Measurements from ENCODE around the gene HNF1B. TPM values are rescaled to one million over a fixed set of nuclear protein-coding genes. Genes with fewer than 3 reads are reported as not detected.

HNF1B gene
- total RNA-seq, 1 experiment from 2014 or later, result not detected

DNA sequence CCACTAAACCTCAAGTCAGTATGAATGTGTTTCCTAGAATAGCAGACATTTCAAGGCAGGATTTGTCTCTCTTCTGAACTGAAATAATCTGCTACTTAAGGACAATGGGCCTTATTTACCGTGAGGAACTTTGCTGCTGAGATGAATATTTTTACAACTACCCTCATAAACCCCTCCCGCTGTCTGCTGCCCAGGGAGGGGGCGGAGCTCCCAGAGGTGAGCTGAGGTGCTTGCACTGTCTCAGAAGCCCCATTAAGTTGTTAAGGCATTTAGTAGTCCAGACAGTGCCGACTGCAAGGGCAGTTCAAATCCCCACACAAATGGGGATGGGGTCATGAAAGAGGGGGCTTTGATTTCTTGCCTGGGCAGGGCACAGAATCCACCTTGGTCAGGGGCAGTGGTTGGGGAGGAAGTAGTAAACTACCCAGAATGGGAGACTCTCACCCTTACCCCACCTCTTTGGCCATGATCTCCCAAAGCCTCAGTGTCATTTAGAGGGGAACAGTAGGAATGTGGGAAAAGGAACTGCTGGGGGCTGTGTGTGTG lies 19.2 kb downstream of the HNF1B start:
- Mint-ChIP-seq H3K27me3 (ENCODE audit: insufficient read depth, unreplicated experiment) (no peaks in the 10 kb centered on the region), H3K4me1 (ENCODE audit: insufficient read depth, unreplicated experiment) (no peaks in the 10 kb centered on the region), H3K4me3 (ENCODE audit: unreplicated experiment) (no peak overlapping the region), H3K36me3 (ENCODE audit: insufficient read depth, unreplicated experiment) (no peaks in the 10 kb centered on the region), H3K27ac (ENCODE audit: low read depth, unreplicated experiment) (no peak overlapping the region), H3K9me3 (ENCODE audit: unreplicated experiment) (no peaks in the 10 kb centered on the region)
- DNase-seq (ENCODE audit: unreplicated experiment), result no peak
- ChIA-PET CTCF (no interaction called here), POLR2A (interaction anchor here (0.6 kb wide), 1 partner anchor 17 kb away, joined by 3 read pairs; no protein-coding TSS in a partner anchor)
- BruUV-seq (replicated peaks), result no TSS peak
- intact Hi-C loops (cut with micrococcal nuclease), result no loop called here
- TF ChIP-seq, protein P1, sequence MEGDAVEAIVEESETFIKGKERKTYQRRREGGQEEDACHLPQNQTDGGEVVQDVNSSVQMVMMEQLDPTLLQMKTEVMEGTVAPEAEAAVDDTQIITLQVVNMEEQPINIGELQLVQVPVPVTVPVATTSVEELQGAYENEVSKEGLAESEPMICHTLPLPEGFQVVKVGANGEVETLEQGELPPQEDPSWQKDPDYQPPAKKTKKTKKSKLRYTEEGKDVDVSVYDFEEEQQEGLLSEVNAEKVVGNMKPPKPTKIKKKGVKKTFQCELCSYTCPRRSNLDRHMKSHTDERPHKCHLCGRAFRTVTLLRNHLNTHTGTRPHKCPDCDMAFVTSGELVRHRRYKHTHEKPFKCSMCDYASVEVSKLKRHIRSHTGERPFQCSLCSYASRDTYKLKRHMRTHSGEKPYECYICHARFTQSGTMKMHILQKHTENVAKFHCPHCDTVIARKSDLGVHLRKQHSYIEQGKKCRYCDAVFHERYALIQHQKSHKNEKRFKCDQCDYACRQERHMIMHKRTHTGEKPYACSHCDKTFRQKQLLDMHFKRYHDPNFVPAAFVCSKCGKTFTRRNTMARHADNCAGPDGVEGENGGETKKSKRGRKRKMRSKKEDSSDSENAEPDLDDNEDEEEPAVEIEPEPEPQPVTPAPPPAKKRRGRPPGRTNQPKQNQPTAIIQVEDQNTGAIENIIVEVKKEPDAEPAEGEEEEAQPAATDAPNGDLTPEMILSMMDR (IDR thresholded peaks at IDR 0.05; ENCODE audit: unreplicated experiment), result no peak

DNA sequence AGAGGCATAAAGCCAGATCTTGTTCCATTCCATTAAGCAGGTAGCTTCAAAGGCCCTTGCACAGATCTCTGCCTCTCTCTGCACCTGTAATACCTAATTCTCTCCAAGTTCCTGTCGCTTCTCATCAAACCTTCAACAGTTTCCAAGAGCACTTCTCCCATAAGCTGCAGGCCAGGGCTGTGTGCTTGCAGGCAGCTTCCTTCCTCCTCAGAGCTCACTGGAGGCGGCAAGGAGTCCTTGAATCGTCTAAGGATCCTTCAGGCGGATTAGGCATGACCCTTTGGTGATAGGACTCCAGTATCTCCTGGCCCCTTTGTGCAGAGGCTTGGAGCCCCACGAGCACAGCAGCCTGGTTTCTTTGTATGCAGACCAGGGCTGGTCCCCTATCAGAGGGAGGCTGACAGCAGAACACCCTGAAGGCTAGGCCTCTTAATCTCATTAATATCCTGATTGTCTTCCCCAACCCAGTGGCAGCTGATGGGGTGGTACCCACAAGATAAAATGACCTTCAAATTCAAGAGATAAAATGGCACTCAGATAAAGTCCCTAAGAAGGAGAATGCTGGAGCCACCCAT lies 19.8 kb downstream of the HNF1B start:
- Mint-ChIP-seq H3K27me3 (ENCODE audit: insufficient read depth, unreplicated experiment) (no peaks in the 10 kb centered on the region), H3K9me3 (ENCODE audit: unreplicated experiment) (no peaks in the 10 kb centered on the region), H3K4me1 (ENCODE audit: insufficient read depth, unreplicated experiment) (no peaks in the 10 kb centered on the region), H3K27ac (ENCODE audit: low read depth, unreplicated experiment) (no peak overlapping the region), H3K36me3 (ENCODE audit: insufficient read depth, unreplicated experiment) (no peaks in the 10 kb centered on the region), H3K4me3 (ENCODE audit: unreplicated experiment) (no peak overlapping the region)
- POLR2A ChIA-PET, result no interaction called here
- no peak for DNase-seq (ENCODE audit: unreplicated experiment)
- BruUV-seq (replicated peaks), result no TSS peak
- intact Hi-C loops (cut with micrococcal nuclease), result no loop called here
- TF ChIP-seq, protein P1 (IDR thresholded peaks at IDR 0.05; ENCODE audit: unreplicated experiment), result no peak
- CTCF ChIA-PET, result interaction anchor here (1.3 to 2.6 kb wide), 3 partner anchors 22 to 76 kb away, joined by 3 to 9 read pairs (median 5); no protein-coding TSS in a partner anchor

GRCh38 chr17:37720989-37721388 lies 23.9 kb downstream of the HNF1B start:
- H3K27ac Mint-ChIP-seq (ENCODE audit: low read depth, unreplicated experiment), result no peak overlapping the region
- peaks cover 14% of the 10 kb centered on the region for H3K4me1 Mint-ChIP-seq (ENCODE audit: insufficient read depth, unreplicated experiment)
- H3K27me3 Mint-ChIP-seq (ENCODE audit: insufficient read depth, unreplicated experiment), result no peaks in the 10 kb centered on the region
- intact Hi-C loops (cut with micrococcal nuclease), result no loop called here
- no peak overlapping the region for H3K4me3 Mint-ChIP-seq (ENCODE audit: unreplicated experiment)
- no peaks in the 10 kb centered on the region for H3K36me3 Mint-ChIP-seq (ENCODE audit: insufficient read depth, unreplicated experiment)
- no peaks in the 10 kb centered on the region for H3K9me3 Mint-ChIP-seq (ENCODE audit: unreplicated experiment)
- TF ChIP-seq, protein P1 (IDR thresholded peaks at IDR 0.05; ENCODE audit: unreplicated experiment), result no peak
- ChIA-PET POLR2A (no interaction called here), CTCF (interaction anchor here (0.9 to 1.1 kb wide), 2 partner anchors 18 to 71 kb away, joined by 3 to 5 read pairs; no protein-coding TSS in a partner anchor)
- no TSS peak for BruUV-seq (replicated peaks)
- no peak for DNase-seq (ENCODE audit: unreplicated experiment)

- H3K4me1 Mint-ChIP-seq (ENCODE audit: insufficient read depth, unreplicated experiment), result peaks cover 14% of the 10 kb centered on the region
- H3K4me3 Mint-ChIP-seq (ENCODE audit: unreplicated experiment), result no peak overlapping the region
- no peaks in the 10 kb centered on the region for H3K9me3 Mint-ChIP-seq (ENCODE audit: unreplicated experiment)
- intact Hi-C loops (cut with micrococcal nuclease), result loop anchor here (5.0 kb wide), 1 partner anchor 52 kb away; no protein-coding TSS in a partner anchor
- no peaks in the 10 kb centered on the region for H3K36me3 Mint-ChIP-seq (ENCODE audit: insufficient read depth, unreplicated experiment)
- no peak overlapping the region for H3K27ac Mint-ChIP-seq (ENCODE audit: low read depth, unreplicated experiment)
- BruUV-seq (replicated peaks), result no TSS peak
- H3K27me3 Mint-ChIP-seq (ENCODE audit: insufficient read depth, unreplicated experiment), result peaks cover 2% of the 10 kb centered on the region
- ChIA-PET POLR2A (no interaction called here), CTCF (no interaction called here)
- TF ChIP-seq, protein P1 (IDR thresholded peaks at IDR 0.05; ENCODE audit: unreplicated experiment), result no peak
- no peak for DNase-seq (ENCODE audit: unreplicated experiment)
Observed at GRCh38 chr17:37719866-37720265, 25.0 kb downstream of the HNF1B start.

Data from MCF 10A (cell line).